Measurements from ENCODE around the gene EPAS1.

The EPAS1 gene

DNA sequence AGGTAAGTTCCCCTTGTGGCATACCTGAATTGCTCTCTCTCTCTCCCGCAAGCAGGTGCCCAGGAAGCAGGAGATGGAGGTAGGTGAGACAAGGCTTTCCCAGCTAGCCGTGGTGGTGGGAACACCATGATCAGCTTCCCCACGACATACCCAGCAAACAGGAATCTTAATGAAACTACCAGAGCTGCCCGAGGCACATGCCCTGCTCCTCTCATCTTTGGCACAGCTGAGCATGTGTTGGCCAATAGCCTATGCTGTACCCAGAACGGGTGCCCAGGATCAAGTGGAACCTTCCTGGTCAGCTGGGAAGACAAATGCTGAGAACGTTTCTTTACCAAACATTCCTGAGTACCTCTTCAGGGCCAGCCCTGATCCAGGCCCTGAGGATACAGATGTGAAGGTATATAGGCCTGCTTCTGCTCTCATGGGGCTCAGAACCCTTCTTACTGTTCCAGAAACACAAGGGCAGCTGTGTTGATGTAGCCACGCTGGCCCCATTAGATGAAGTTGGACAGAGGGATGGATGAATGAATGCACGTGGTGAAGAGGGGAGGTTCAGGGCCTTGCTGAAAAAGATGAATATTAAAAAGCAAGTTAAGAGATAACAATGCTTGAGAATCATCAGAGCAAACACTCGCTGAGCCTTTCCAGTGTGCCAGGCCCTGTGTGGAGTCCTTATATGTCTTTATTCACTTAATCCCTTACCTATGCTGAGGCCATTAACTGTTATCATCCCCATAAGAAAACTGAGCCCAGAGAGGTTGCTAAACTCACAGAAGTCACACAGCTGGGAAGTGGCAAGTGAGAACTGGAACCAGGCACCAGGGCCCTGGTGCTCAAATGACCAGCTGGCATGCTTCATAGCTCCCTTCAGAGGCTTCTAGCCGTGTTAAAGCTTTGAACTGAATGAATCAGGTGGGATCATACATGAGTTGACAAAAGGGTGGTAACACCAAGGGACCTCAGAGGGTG is 113.4 kb downstream of the EPAS1 start:
- DNase-seq (ENCODE audit: low spot score), result no peak

- no peak for DNase-seq (ENCODE audit: low spot score)
These were observed 114.0 kb downstream of the EPAS1 start for GRCh38 chr2:46411245-46411641.

- DNase-seq (ENCODE audit: low spot score), result no peak
These were observed 114.8 kb downstream of the EPAS1 start for GRCh38 chr2:46411985-46412384.

DNA sequence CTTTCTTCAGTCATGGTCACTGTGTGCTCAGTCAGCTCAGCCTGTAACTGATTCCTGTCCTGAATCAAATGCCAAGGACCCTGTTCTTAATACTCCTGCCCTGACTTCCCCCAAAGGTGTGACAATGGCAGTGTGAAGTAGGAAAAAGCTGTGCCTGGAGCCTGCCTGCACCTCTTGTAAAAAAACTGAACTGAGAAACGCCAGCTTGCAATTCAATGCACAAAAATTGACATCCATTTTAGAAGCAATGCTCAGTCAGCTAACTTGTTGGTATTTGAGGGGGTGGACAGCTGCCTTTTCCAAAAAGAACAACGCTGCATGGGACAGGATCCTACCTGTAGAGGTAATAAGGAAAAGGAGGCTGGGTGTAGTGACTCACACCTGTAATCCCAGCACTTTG is 115.9 kb downstream of the EPAS1 start:
- DNase-seq (ENCODE audit: low spot score), result no peak

DNA sequence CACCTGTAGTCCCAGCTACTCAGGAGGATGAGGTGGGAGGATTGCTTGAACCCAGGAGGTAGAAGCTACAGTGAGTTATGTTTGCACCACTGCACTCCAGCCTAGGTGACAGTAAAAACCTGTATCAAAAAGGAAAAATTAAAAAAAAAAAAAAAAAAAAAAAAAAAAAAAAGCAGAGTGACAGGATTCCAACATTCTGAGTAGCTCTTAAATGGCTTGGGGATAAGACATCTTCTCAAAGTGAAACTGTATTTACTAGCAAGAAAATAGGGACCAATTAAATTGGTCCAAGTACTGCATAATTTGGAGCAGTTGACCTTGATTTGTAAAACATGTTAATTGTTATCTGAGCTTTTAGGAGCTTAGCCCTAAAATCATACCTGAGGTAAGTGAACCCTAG is 116.4 kb downstream of the EPAS1 start:
- no peak for DNase-seq (ENCODE audit: low spot score)

GRCh38 chr2:46414701-46415100 is 117.5 kb downstream of the EPAS1 start:
- no peak for DNase-seq (ENCODE audit: low spot score)

DNA sequence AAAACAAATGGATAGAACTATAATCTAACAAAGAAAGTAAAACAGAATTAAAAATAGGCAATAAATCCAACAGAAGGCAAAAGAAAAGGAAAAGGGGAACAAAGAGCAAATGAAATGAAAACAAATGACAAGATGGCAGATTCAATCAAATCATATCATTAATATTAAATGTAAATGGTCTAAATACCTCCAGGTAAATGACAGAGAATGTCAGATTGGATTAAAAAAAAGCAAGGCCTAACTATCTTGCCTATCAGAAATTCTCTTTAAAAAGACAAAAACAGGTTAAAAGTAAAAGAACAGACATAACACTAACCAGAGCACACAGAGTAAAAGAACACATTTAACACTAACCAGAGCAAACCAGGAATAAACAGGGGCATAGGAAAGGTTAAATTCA is 119.1 kb downstream of the EPAS1 start:
- DNase-seq (ENCODE audit: low spot score), result no peak

DNA sequence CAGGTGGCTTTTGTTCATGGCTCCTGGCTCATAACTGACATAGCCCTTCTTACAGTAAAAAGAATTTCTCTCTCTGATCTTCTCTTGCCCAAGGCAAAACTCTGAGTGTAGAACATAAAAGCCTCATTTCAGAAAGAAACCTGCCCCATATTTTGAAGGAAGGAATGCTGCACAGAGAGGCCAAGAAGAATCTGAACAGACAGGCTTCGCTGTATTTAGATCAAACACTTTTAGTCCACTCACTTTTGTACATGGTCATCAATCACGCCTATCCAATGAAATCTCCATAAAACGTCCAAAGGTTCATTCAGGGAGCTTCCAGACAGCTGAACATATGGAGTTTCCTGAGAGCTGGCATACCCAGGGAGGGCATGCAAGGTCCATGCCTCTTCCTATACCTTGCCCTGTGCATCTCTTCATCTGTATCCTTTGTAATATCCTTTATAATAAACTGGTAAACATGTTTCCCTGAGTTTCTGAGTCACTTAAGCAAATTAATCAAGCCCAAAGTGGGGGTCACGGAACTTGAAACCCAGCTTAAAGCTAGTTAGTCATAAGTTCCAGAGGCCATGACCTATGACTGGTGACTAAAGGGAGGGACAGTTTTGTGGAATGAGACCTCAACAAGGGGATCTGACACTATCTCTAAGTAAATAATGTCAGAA is 119.7 kb downstream of the EPAS1 start:
- no peak for DNase-seq (ENCODE audit: low spot score)

DNA sequence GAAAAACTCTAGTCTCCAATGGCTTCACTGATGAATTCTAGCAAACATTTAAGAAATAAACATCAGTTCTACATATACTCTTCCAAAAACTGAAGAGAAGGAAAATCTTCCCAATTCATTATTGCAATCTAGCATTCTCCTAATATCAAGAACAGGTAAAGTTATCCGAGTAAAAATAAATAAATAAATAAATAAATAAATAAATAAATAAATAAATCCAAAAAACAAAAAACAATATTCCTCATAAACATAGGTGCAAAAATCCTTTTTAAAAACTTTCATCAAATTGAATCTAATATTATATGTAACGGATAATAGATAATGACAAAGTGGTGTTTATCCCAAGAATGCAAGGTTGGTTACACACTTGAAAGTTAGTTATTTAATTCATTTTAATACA is 123.7 kb downstream of the EPAS1 start:
- no peak for DNase-seq (ENCODE audit: low spot score)

- DNase-seq (ENCODE audit: low spot score), result no peak
These were observed 124.2 kb downstream of the EPAS1 start for GRCh38 chr2:46421361-46421760.

GRCh38 chr2:46422717-46423394 is 125.6 kb downstream of the EPAS1 start:
- DNase-seq (ENCODE audit: low spot score), result no peak

DNA sequence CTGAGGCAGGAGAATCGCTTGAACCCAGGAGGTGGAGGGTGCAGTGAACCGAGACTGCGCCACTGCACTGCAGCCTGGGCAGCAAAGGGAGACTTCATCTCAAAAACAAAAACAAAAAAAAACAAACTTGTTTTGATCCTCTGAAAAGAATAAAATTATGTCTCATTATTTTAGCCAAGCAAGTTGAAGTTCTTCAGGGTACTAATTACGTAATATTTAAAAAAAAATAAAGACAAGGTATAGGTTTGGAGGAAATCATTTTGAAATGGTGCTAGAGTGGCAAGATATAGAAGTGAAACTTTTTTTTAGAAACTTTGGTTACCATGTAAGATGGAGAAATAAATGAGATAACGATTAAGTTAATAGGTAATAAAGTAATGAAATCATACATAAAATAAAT is 127.7 kb downstream of the EPAS1 start:
- no peak for DNase-seq (ENCODE audit: low spot score)

DNA sequence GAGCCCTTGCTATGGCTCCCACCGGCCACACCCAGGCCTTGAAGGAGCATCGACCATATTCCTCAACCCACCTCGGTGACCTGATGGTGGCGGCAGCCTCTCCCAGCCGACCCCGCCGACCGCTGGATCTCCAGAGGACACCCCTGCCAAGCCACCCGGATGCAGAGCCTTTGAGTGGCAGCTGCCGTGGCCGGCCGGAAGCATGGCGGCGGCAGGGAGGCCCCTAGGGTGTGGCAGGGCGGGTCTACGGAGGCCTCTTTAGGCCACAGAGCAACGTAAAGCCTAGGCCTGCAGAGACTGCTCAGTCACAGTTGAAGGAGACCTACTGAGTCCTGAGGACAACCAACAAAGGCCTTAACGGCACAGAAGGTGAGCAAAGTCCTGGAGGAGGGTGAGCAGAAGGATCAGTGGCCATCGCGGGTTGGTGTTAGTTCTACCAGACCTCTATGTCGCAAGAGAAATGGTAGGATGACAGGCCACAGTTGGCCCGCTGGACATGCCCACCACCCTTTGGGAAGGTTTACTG is 131.8 kb downstream of the EPAS1 start:
- no peak for DNase-seq (ENCODE audit: low spot score)

- no peak for DNase-seq (ENCODE audit: low spot score)
These were observed 133.2 kb downstream of the EPAS1 start for GRCh38 chr2:46430413-46430812.

DNA sequence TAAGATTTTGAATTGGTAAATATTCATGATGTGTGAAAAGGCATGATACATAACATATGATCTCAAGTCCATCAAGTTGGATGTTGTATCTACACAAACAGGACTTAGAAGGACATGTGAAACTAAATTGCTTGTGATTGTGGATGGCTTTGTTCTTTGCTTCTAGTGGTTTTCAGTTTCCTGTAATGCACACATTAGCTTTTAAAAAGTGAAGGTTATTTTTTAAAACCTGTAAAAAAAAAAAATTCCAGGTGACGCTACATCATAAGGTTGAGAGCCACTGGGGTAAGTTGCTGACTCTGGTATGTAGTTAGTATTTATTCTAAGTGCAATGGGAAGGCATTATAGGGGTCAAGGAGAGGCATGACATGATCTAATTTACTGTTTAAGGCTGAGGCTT is 133.8 kb downstream of the EPAS1 start:
- no peak for DNase-seq (ENCODE audit: low spot score)

GRCh38 chr2:46431481-46432235 is 134.5 kb downstream of the EPAS1 start:
- no peak for DNase-seq (ENCODE audit: low spot score)

DNA sequence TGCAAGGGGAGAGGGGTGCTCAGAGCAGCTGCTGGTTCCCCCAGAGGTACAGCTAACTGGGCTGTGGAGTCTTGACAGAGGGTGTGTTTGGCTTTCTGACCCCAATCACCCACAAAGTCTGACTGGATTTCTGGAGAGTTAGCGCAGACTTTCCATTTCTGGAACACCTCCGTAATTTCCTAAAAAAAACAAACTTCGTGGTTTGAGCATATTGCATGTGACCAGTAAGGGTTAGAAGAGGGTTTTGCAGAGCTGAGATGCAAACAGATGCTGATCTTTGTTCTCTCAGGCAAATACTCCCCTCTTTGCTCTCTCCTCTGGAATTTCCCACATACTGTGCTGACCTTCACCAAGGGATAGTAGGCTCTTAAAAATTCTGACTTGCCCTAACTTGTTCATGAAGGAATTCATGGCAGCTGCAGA is 137.7 kb downstream of the EPAS1 start:
- no peak for DNase-seq (ENCODE audit: low spot score)

DNA sequence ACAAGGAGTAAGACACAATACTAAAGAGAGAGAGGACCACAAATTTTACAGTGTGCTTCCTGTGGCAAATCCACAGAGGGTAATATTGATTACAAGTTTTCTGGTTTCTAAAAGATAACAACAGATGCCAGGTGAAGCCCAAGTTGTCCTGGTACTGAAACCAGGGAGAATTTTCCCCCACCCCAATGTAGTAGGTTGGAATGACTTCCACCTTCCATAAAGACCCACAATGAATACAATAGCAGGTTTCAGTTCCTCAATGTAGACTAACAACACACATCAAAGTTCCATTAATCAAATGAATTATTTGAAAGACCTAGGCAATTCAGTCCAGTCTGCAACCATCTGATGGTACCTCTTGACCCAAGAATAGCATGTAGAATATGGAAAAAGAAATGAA is 138.1 kb downstream of the EPAS1 start:
- DNase-seq (ENCODE audit: low spot score), result no peak

GRCh38 chr2:46435796-46436360 is 138.7 kb downstream of the EPAS1 start:
- DNase-seq (ENCODE audit: low spot score), result no peak

Measured in Ammon's horn (tissue), 1 donor.